ENCODE measurements around the gene CADM1. TPM values are rescaled to one million over a fixed set of nuclear protein-coding genes. Genes with fewer than 3 reads are reported as not detected.

Gene CADM1
- total RNA-seq, 1 donor from 2014 or later = 1.7 TPM

- Mint-ChIP-seq H3K4me3 (ENCODE audit: low read depth) (no peak overlapping the region), H3K27me3 (ENCODE audit: low read depth) (peaks cover 41% of the 10 kb centered on the region), H3K9me3 (no peaks in the 10 kb centered on the region), H3K36me3 (ENCODE audit: low read depth) (no peaks in the 10 kb centered on the region), H3K4me1 (ENCODE audit: low read depth) (peaks cover 5% of the 10 kb centered on the region), H3K27ac (no peak overlapping the region)
- intact Hi-C loops (cut with micrococcal nuclease) = no loop called here
- no peak for DNase-seq (ENCODE audit: low spot score)
Measured at GRCh38 chr11:115502636-115503082, 1.6 kb downstream of the CADM1 start.

GRCh38 chr11:115501893-115502589, 2.2 kb downstream of the CADM1 start:
- Mint-ChIP-seq H3K27ac (no peak overlapping the region), H3K27me3 (ENCODE audit: low read depth) (peaks cover 36% of the 10 kb centered on the region), H3K4me3 (ENCODE audit: low read depth) (no peak overlapping the region), H3K9me3 (no peaks in the 10 kb centered on the region), H3K36me3 (ENCODE audit: low read depth) (no peaks in the 10 kb centered on the region), H3K4me1 (ENCODE audit: low read depth) (peaks cover 5% of the 10 kb centered on the region)
- DNase-seq (ENCODE audit: low spot score) = no peak
- intact Hi-C loops (cut with micrococcal nuclease) = no loop called here

- Mint-ChIP-seq H3K9me3 (no peaks in the 10 kb centered on the region), H3K36me3 (ENCODE audit: low read depth) (no peaks in the 10 kb centered on the region), H3K27me3 (ENCODE audit: low read depth) (peaks cover 33% of the 10 kb centered on the region), H3K4me1 (ENCODE audit: low read depth) (peaks cover 5% of the 10 kb centered on the region), H3K4me3 (ENCODE audit: low read depth) (no peak overlapping the region), H3K27ac (no peak overlapping the region)
- intact Hi-C loops (cut with micrococcal nuclease) = no loop called here
- DNase-seq (ENCODE audit: low spot score) = no peak
Measured at GRCh38 chr11:115501502-115501892, 2.7 kb downstream of the CADM1 start.

GRCh38 chr11:115500547-115501501, 3.4 kb downstream of the CADM1 start:
- DNase-seq (ENCODE audit: low spot score) = no peak
- peaks cover 34% of the 10 kb centered on the region for H3K27me3 Mint-ChIP-seq (ENCODE audit: low read depth)
- intact Hi-C loops (cut with micrococcal nuclease) = no loop called here
- H3K27ac Mint-ChIP-seq = no peak overlapping the region
- peaks cover 5% of the 10 kb centered on the region for H3K4me1 Mint-ChIP-seq (ENCODE audit: low read depth)
- H3K9me3 Mint-ChIP-seq = no peaks in the 10 kb centered on the region
- no peaks in the 10 kb centered on the region for H3K36me3 Mint-ChIP-seq (ENCODE audit: low read depth)
- H3K4me3 Mint-ChIP-seq (ENCODE audit: low read depth) = no peak overlapping the region

- Mint-ChIP-seq H3K27ac (no peak overlapping the region), H3K4me1 (ENCODE audit: low read depth) (peaks cover 7% of the 10 kb centered on the region), H3K4me3 (ENCODE audit: low read depth) (no peak overlapping the region), H3K27me3 (ENCODE audit: low read depth) (peaks cover 28% of the 10 kb centered on the region), H3K9me3 (no peaks in the 10 kb centered on the region), H3K36me3 (ENCODE audit: low read depth) (no peaks in the 10 kb centered on the region)
- DNase-seq (ENCODE audit: low spot score) = no peak
- intact Hi-C loops (cut with micrococcal nuclease) = no loop called here
Measured at GRCh38 chr11:115499891-115500290, 4.3 kb downstream of the CADM1 start.

- peaks cover 3% of the 10 kb centered on the region for H3K4me1 Mint-ChIP-seq (ENCODE audit: low read depth)
- no peaks in the 10 kb centered on the region for H3K9me3 Mint-ChIP-seq
- no peak overlapping the region for H3K27ac Mint-ChIP-seq
- H3K27me3 Mint-ChIP-seq (ENCODE audit: low read depth) = peaks cover 23% of the 10 kb centered on the region
- no peak for DNase-seq (ENCODE audit: low spot score)
- H3K4me3 Mint-ChIP-seq (ENCODE audit: low read depth) = no peak overlapping the region
- intact Hi-C loops (cut with micrococcal nuclease) = no loop called here
- no peaks in the 10 kb centered on the region for H3K36me3 Mint-ChIP-seq (ENCODE audit: low read depth)
Measured at GRCh38 chr11:115499241-115499799, 4.9 kb downstream of the CADM1 start.

GRCh38 chr11:115498354-115498753, 5.9 kb downstream of the CADM1 start:
- Mint-ChIP-seq H3K9me3 (no peaks in the 10 kb centered on the region), H3K4me3 (ENCODE audit: low read depth) (no peak overlapping the region), H3K36me3 (ENCODE audit: low read depth) (no peaks in the 10 kb centered on the region), H3K4me1 (ENCODE audit: low read depth) (peaks cover 3% of the 10 kb centered on the region), H3K27me3 (ENCODE audit: low read depth) (peaks cover 18% of the 10 kb centered on the region), H3K27ac (no peak overlapping the region)
- DNase-seq (ENCODE audit: low spot score) = no peak
- intact Hi-C loops (cut with micrococcal nuclease) = no loop called here

GRCh38 chr11:115497303-115497702, 6.9 kb downstream of the CADM1 start:
- no peaks in the 10 kb centered on the region for H3K36me3 Mint-ChIP-seq (ENCODE audit: low read depth)
- intact Hi-C loops (cut with micrococcal nuclease) = no loop called here

GRCh38 chr11:115496892-115497291, 7.3 kb downstream of the CADM1 start:
- no peak overlapping the region for H3K27ac Mint-ChIP-seq
- H3K27me3 Mint-ChIP-seq (ENCODE audit: low read depth) = peaks cover 20% of the 10 kb centered on the region
- intact Hi-C loops (cut with micrococcal nuclease) = no loop called here
- no peak overlapping the region for H3K4me3 Mint-ChIP-seq (ENCODE audit: low read depth)
- no peaks in the 10 kb centered on the region for H3K36me3 Mint-ChIP-seq (ENCODE audit: low read depth)
- DNase-seq (ENCODE audit: low spot score) = no peak
- peaks cover 3% of the 10 kb centered on the region for H3K4me1 Mint-ChIP-seq (ENCODE audit: low read depth)
- H3K9me3 Mint-ChIP-seq = no peaks in the 10 kb centered on the region

More at GRCh38 chr11:115497303-115497702, 6.9 kb downstream of the CADM1 start:
- Mint-ChIP-seq H3K4me3 (ENCODE audit: low read depth) (no peak overlapping the region), H3K27ac (no peak overlapping the region), H3K4me1 (ENCODE audit: low read depth) (peaks cover 3% of the 10 kb centered on the region), H3K27me3 (ENCODE audit: low read depth) (peaks cover 20% of the 10 kb centered on the region), H3K9me3 (no peaks in the 10 kb centered on the region)
- no peak for DNase-seq (ENCODE audit: low spot score)

- Mint-ChIP-seq H3K27ac (no peak overlapping the region), H3K9me3 (no peaks in the 10 kb centered on the region), H3K4me3 (ENCODE audit: low read depth) (no peak overlapping the region), H3K36me3 (ENCODE audit: low read depth) (no peaks in the 10 kb centered on the region), H3K4me1 (ENCODE audit: low read depth) (peaks cover 3% of the 10 kb centered on the region), H3K27me3 (ENCODE audit: low read depth) (peaks cover 14% of the 10 kb centered on the region)
- no peak for DNase-seq (ENCODE audit: low spot score)
- intact Hi-C loops (cut with micrococcal nuclease) = no loop called here
Measured at GRCh38 chr11:115493905-115494304, 10.3 kb downstream of the CADM1 start.

GRCh38 chr11:115493488-115493887, 10.7 kb downstream of the CADM1 start:
- no peaks in the 10 kb centered on the region for H3K36me3 Mint-ChIP-seq (ENCODE audit: low read depth)
- peaks cover 3% of the 10 kb centered on the region for H3K4me1 Mint-ChIP-seq (ENCODE audit: low read depth)
- H3K27me3 Mint-ChIP-seq (ENCODE audit: low read depth) = peaks cover 11% of the 10 kb centered on the region
- DNase-seq (ENCODE audit: low spot score) = no peak
- no peaks in the 10 kb centered on the region for H3K9me3 Mint-ChIP-seq
- intact Hi-C loops (cut with micrococcal nuclease) = no loop called here
- no peak overlapping the region for H3K4me3 Mint-ChIP-seq (ENCODE audit: low read depth)
- no peak overlapping the region for H3K27ac Mint-ChIP-seq

- Mint-ChIP-seq H3K36me3 (ENCODE audit: low read depth) (no peaks in the 10 kb centered on the region), H3K27ac (no peak overlapping the region), H3K27me3 (ENCODE audit: low read depth) (peaks cover 3% of the 10 kb centered on the region), H3K4me1 (ENCODE audit: low read depth) (no peaks in the 10 kb centered on the region), H3K9me3 (no peaks in the 10 kb centered on the region), H3K4me3 (ENCODE audit: low read depth) (no peak overlapping the region)
- intact Hi-C loops (cut with micrococcal nuclease) = no loop called here
- DNase-seq (ENCODE audit: low spot score) = no peak
Measured at GRCh38 chr11:115489466-115489865, 14.7 kb downstream of the CADM1 start.

- no peaks in the 10 kb centered on the region for H3K9me3 Mint-ChIP-seq
- H3K4me3 Mint-ChIP-seq (ENCODE audit: low read depth) = no peak overlapping the region
- peaks cover 3% of the 10 kb centered on the region for H3K27me3 Mint-ChIP-seq (ENCODE audit: low read depth)
Measured at GRCh38 chr11:115488945-115489344, 15.3 kb downstream of the CADM1 start.

More at GRCh38 chr11:115488945-115489344, 15.3 kb downstream of the CADM1 start:
- intact Hi-C loops (cut with micrococcal nuclease) = no loop called here
- no peaks in the 10 kb centered on the region for H3K4me1 Mint-ChIP-seq (ENCODE audit: low read depth)
- no peaks in the 10 kb centered on the region for H3K36me3 Mint-ChIP-seq (ENCODE audit: low read depth)
- no peak overlapping the region for H3K27ac Mint-ChIP-seq
- no peak for DNase-seq (ENCODE audit: low spot score)

All from activated T-helper 2 cell treated with anti-CD3 and anti-CD28 coated beads, Interferon-gamma antibody, Interleukin-2, Interleukin-4, amounts not matched to agents 10 μg/mL and 5 μg/mL and 100 μg/mL, durations not matched to agents 14 hours and 24 hours and 36 hours (primary cell).